Right ventricle myocardium superior (tissue), 1 donor: ENCODE measurements around the gene EBF4. TPM values are rescaled to one million over a fixed set of nuclear protein-coding genes. Genes with fewer than 3 reads are reported as not detected.
"Not testable (repeated sequence)": the region's sequence is repeated elsewhere in the genome, so short reads cannot be mapped to it uniquely, and the experiment has no call there.

Source experiments
- ATAC-seq: fragments of 200-7000 bp; cut with Tn5 transposase; one replicate; pipeline ENCODE4 v1.9.1; 2020; ENCODE audit warnings: mild to moderate bottlenecking; ENCODE audit not compliant: poor library complexity
- DNase-seq: peaks from one replicate; pipeline ENCODE4 v3.0.0-alpha.2; 2020
- intact Hi-C: fragments of 100-400 bp; cut with DNase I; formaldehyde crosslinking; loops from one replicate; pipeline ENCODE4 v1.11.2; 2022
- total RNA-seq: library from RNA; stranded (reverse); fragmentation: NEBNext Ultra II Directional; extraction: Animal tissue kit (Norgen Biotek cat#: 25700); gene quantifications from one replicate; pipeline ENCODE4 v1.2.1, GENCODE V29; 2021
- donor health status: DM: no; HTN: yes; CAD: no; lungs with severe emphysema.

The EBF4 gene
- total RNA-seq, 1 donor from 2014 or later, result 2.9 TPM

GRCh38 chr20:2695984-2696525, 3.5 kb downstream of the EBF4 start:
- ATAC-seq, DNase-seq, intact Hi-C loops: not testable (repeated sequence)

GRCh38 chr20:2696646-2697045, 4.1 kb downstream of the EBF4 start:
- intact Hi-C loops, result no loop called here
- ATAC-seq, result no peak
- DNase-seq, result no peak

- ATAC-seq, result no peak
- intact Hi-C loops, result no loop called here
- DNase-seq, result no peak
These were observed 5.2 kb downstream of the EBF4 start for GRCh38 chr20:2697768-2698167.

DNA sequence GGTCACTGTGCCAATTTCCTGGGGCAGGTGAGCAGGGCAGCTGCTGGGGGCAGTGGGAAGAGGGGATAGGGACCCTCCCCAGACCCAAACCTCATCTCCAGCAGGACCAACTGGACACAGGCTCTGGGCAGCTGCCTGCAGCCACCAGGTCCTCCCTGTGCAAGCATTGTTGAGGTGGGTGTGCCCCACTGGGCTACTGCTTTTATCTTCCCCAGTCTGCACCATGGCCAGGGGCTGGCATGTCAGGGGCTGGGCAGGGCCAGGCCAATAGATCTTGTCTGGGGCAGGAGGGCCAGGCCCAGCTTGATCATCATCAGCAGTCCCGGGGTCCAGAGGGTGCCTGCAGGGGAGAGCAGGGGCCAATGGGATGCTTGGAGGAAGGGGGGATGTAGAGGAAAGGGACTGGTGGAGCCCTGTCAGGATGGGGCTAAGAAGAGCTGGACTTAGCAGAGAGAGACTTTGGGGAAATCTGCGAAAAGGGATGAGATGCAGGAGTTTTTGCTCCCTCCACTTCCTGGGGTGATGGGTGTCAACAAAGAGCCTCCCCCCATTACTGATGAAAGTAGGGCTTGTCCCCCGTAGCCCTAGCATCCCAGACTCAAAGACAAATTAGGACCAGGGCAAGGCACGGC, 5.7 kb downstream of the EBF4 start:
- intact Hi-C loops, result no loop called here
- ATAC-seq (no peak), DNase-seq (no peak)

DNA sequence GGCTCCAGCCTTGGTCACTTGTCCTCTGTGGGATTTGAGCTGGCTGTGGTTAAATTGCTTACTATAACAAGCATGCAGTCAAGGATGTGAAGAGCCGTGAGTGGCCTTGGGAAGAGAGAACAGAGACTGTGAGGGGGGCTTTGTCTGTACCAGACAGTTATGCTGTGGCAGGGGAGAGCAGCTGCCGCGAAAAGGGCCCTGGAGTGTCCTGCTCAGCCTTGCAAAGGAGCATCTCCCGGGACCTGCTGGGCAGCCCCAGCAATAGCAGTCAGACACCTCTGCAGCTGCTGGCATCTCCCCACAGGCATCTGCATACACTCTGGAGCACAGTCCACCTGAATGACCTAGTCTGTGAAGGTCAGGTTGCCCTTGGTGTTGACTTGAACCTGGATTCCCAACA, 6.3 kb downstream of the EBF4 start:
- ATAC-seq (no peak), DNase-seq (no peak)
- intact Hi-C loops, result no loop called here

GRCh38 chr20:2699775-2700413, 7.3 kb downstream of the EBF4 start:
- DNase-seq (no peak), ATAC-seq (no peak)
- intact Hi-C loops, result no loop called here

- intact Hi-C loops, result no loop called here
- DNase-seq, result no peak
- no peak for ATAC-seq
These were observed 8.5 kb downstream of the EBF4 start for GRCh38 chr20:2700913-2701620.

GRCh38 chr20:2701671-2702081, 9.1 kb downstream of the EBF4 start:
- ATAC-seq (no peak), DNase-seq (no peak)
- intact Hi-C loops, result no loop called here

- no peak for DNase-seq
- intact Hi-C loops, result no loop called here
These were observed 11.3 kb downstream of the EBF4 start for GRCh38 chr20:2703716-2704475.

GRCh38 chr20:2705931-2706645, 13.5 kb downstream of the EBF4 start:
- no peak for ATAC-seq
- DNase-seq, result no peak
- intact Hi-C loops, result no loop called here

More at GRCh38 chr20:2703716-2704475, 11.3 kb downstream of the EBF4 start:
- no peak for ATAC-seq

DNA sequence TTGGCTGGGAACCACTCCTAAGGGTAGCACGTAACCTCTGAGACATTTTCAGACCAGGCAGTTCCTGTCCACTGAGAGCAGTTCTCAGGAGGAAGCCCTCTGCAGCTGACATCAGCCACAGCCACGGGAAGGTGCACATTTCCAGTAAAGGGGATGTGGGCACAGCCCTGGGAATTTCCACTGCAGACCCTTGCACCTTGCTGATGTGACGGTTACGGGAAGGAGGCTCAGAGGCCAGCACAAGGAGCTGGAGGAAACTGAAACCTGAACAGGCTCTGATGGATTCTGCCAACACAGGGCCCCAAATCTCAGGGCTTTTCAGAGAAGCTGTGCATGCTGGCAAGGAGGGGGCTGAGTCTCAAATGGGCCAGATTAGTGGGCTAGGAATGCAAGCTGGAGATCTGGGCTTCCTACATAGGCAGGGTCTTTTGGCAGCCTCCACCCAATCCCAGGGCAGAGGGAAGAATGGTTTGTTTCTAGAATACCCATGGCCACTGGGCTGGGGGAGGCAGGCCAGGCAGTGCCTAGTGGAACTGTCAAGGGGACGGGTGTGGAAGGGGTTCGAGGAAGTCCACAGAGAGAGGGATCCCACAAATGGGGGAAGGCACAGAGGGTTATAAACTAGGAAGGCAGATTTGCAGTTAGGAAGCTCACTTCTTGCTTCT, 14.2 kb downstream of the EBF4 start:
- ATAC-seq (no peak), DNase-seq (no peak)
- intact Hi-C loops, result no loop called here

- no peak for DNase-seq
- ATAC-seq, result no peak
- intact Hi-C loops, result no loop called here
These were observed 14.9 kb downstream of the EBF4 start for GRCh38 chr20:2707353-2708072.

DNA sequence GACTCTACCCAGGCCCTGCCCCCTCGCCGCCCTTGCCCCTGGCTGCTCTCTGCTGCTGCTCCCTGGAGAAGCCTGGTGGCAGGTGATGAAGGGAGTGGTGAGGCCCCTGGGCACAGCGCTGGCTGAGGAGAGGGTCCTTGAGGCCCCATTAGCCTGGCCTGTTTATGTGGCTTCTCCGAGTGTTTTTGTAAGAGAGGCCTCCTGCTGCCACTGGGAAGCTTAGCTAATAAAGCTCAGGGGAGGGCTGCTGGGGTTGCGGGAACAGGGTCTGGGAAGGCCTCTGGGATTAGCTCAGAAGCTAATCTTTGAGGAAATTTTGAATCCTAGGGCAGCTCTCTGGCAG, 15.5 kb downstream of the EBF4 start:
- ATAC-seq, result no peak
- intact Hi-C loops, result no loop called here
- DNase-seq, result no peak

DNA sequence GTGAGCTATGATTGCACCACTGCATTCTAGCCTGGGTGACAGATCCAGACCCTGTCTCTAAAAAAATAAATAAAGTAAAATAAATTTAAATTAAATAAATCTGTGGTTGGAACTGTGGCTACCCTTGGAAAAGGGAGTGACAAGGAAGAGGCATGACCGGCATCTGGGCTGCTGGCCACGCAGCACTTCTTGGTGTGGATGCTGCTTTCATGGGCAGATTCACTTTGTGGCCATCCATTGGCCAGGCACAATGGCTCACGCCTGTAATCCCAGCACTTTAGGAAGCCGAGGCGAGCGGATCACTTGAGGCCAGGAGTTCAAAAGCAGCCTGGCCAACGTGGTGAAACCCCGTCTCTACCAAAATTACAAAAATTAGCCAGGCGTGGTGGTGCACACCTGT, 16.1 kb downstream of the EBF4 start:
- intact Hi-C loops, result no loop called here
- ATAC-seq (no peak), DNase-seq (no peak)

GRCh38 chr20:2709205-2709981, 16.8 kb downstream of the EBF4 start:
- DNase-seq (no peak), ATAC-seq (no peak)
- intact Hi-C loops, result no loop called here

DNA sequence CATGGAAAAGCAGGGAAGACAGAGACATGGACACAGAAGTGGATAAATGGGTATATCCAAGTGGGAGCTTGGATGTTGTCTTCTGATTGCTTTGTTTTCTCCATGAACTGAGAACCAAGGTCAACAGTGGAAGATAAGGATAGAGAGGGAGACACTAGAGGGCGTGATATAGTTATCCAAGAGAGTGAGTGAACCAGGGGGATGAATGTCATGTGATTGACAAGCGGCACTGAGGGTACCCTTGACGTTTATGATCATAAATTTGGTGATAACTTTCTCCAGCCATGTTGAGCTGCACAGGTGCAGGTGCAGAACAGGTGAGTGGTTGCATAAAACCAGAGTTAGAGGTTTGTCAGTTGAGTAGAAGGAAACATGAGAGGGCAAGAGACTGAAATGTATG, 20.7 kb downstream of the EBF4 start:
- no peak for ATAC-seq
- DNase-seq, result no peak
- intact Hi-C loops, result no loop called here

DNA sequence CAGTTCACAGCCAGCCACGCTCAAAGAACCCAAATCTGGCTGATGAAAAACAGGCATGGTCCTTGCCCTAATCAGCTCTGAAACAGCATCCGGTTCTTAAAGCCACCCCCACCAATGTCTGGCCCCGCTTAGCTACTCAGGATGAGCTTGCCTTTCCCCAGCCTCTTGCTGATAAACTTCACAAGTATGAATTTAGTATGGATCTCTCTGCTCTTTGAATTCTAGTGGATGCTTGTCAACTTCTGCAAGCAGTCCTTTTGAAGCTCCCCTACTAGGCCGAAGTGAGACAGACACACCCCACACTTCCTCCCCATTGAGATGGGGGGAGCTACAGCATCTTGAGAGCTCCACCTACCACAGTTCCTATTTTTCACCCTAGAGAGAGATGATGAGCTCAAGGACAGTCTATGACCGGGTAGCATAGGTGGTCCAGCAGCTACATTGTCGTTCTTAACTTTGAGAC, 36.7 kb downstream of the EBF4 start:
- intact Hi-C loops, result no loop called here
- DNase-seq (no peak), ATAC-seq (no peak)
